Cerebellar nuclear complex (tissue), 1 donor: ENCODE measurements around the gene NDUFS7.
"Not testable (repeated sequence)": the region's sequence is repeated elsewhere in the genome, so short reads cannot be mapped to it uniquely, and the experiment has no call there.

Experiments
- DNase-seq, 2 experiments: peaks; one replicate each; lab custom pipeline; 2025; lab: John Stamatoyannopoulos, UW

Gene NDUFS7

GRCh38 chr19:1417681-1418495, 34.2 kb downstream of the NDUFS7 start:
- DNase-seq = no peak

GRCh38 chr19:1418496-1418775, 34.7 kb downstream of the NDUFS7 start:
- DNase-seq = no peak

- no peak for DNase-seq
Measured at GRCh38 chr19:1418951-1419738, 35.4 kb downstream of the NDUFS7 start.

GRCh38 chr19:1420085-1420484, 36.4 kb downstream of the NDUFS7 start:
- DNase-seq = not testable (repeated sequence)

GRCh38 chr19:1420590-1420989, 36.9 kb downstream of the NDUFS7 start:
- no peak for DNase-seq

- DNase-seq = no peak
Measured at GRCh38 chr19:1421218-1421957, 37.7 kb downstream of the NDUFS7 start.

- DNase-seq = no peak
Measured at GRCh38 chr19:1421958-1422305, 38.2 kb downstream of the NDUFS7 start.

GRCh38 chr19:1422360-1422759, 38.7 kb downstream of the NDUFS7 start:
- no peak for DNase-seq

GRCh38 chr19:1422943-1423342, 39.2 kb downstream of the NDUFS7 start:
- DNase-seq = no peak

GRCh38 chr19:1423436-1424191, 39.9 kb downstream of the NDUFS7 start:
- no peak for DNase-seq

GRCh38 chr19:1424192-1424955, 40.7 kb downstream of the NDUFS7 start:
- DNase-seq = no peak

- no peak for DNase-seq
Measured at GRCh38 chr19:1425102-1425837, 41.6 kb downstream of the NDUFS7 start.

- DNase-seq = no peak
Measured at GRCh38 chr19:1425902-1426301, 42.2 kb downstream of the NDUFS7 start.

- no peak for DNase-seq
Measured at GRCh38 chr19:1426736-1427135, 43.0 kb downstream of the NDUFS7 start.

GRCh38 chr19:1427221-1427920, 43.7 kb downstream of the NDUFS7 start:
- DNase-seq = no peak

GRCh38 chr19:1428738-1429391, 45.2 kb downstream of the NDUFS7 start:
- DNase-seq = no peak

- DNase-seq = no peak
Measured at GRCh38 chr19:1429750-1430149, 46.0 kb downstream of the NDUFS7 start.

GRCh38 chr19:1430246-1430645, 46.5 kb downstream of the NDUFS7 start:
- no peak for DNase-seq

- no peak for DNase-seq
Measured at GRCh38 chr19:1431759-1432506, 48.2 kb downstream of the NDUFS7 start.
